GM23248 (cell line): ENCODE measurements around the gene CDH4.

Source experiments
- EZH2 ChIP-seq: fragments of 200-600 bp; sonication (generic); IDR thresholded peaks from 2 replicates; pipeline ENCODE4 v1.6.1; 2018; ENCODE audit warnings: antibody characterized with exemption, mild to moderate bottlenecking; ENCODE audit not compliant: insufficient read depth, poor library complexity, severe bottlenecking
- EZH2phosphoT487 ChIP-seq: fragments of 200-600 bp; sonication (generic); IDR thresholded peaks from 2 replicates; pipeline ENCODE4 v1.6.1; 2018; ENCODE audit warnings: antibody characterized with exemption, moderate library complexity, mild to moderate bottlenecking, low read depth; ENCODE audit not compliant: insufficient read depth

DNA sequence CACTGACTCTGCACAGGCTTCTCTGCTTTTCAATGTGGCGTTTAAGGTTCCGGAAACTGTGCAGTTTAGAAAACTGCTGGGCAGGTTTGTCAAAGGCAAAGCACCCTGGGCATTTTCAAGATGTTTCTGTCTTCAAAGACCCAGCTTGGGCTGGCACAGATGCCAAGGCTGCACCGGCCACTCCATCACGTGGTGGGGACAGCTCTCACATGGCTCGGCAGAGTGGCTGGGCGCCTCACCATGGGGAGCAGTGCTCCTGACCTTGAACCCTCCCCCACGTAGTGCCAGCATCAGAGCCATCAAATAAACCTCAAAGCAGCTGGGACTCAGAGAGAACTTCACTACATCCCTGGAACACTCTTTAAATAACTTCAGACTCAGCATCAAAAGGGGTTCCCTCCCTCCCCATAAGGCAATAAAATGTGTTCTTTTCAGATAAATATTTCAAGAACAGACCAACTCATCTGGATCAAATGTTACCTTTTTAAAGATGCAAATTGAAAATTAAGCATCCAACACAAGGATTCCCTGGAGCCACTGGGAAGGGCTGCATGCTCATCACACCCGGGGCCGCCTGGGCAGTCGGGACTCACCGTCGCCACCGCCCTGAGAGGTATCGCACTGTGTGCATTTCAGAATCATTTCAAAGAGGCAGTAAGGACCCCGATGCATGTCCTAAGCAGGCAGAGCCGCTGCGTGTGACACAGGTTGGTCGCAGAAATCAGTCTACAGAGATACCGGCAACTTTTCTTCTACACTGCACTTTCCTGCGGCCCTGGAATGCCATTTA is 157.1 kb downstream of the CDH4 start:
- no peak for TF ChIP-seq EZH2phosphoT487
- TF ChIP-seq EZH2 = no peak
